ENCODE results near the gene TDRD1.

The TDRD1 gene

GRCh38 chr10:114255227-114255626 is 76.1 kb downstream of the TDRD1 start:
- no peak for DNase-seq (ENCODE audit: low spot score)
- TF ChIP-seq, protein P1, sequence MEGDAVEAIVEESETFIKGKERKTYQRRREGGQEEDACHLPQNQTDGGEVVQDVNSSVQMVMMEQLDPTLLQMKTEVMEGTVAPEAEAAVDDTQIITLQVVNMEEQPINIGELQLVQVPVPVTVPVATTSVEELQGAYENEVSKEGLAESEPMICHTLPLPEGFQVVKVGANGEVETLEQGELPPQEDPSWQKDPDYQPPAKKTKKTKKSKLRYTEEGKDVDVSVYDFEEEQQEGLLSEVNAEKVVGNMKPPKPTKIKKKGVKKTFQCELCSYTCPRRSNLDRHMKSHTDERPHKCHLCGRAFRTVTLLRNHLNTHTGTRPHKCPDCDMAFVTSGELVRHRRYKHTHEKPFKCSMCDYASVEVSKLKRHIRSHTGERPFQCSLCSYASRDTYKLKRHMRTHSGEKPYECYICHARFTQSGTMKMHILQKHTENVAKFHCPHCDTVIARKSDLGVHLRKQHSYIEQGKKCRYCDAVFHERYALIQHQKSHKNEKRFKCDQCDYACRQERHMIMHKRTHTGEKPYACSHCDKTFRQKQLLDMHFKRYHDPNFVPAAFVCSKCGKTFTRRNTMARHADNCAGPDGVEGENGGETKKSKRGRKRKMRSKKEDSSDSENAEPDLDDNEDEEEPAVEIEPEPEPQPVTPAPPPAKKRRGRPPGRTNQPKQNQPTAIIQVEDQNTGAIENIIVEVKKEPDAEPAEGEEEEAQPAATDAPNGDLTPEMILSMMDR (IDR thresholded peaks at IDR 0.05; ENCODE audit: extremely low read depth, missing control alignments): no peak

DNA sequence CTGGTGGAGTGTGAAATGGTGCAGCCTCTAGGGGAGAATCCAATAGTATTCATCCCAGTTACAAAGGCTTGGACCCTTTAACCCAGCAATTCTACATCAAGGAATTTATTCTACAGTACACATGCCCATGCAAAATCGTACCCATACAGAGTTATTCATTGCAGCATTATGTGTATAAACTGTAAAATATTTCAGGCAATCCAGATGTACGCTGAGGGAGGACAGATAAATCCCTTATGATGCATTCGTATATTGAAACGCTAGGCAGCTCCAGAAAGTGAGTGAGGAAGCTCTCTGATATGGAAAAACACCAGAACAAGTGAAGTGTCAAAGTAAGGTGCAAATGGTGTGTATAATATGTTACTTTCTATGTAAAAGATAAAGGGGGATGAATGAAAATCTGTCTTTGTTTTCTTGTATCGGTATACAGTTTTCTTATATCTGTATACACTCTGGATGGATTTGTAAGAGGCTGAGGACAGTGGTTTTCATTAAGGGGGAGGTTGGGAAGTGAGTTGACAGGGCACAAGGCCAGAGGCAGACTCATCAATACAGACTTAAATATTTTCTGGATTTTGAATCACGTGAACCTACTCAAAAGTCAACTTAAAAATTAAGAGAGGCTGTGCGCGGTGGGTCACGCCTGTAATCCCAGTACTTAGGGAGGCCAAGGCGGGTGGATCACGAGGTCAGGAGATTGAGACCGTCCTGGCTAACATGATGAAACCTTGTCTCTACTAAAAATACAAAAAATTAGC is 77.0 kb downstream of the TDRD1 start:
- DNase-seq (ENCODE audit: low spot score): no peak
- TF ChIP-seq, protein P1 (IDR thresholded peaks at IDR 0.05; ENCODE audit: extremely low read depth, missing control alignments): no peak

- DNase-seq (ENCODE audit: low spot score): no peak
- TF ChIP-seq, protein P1 (IDR thresholded peaks at IDR 0.05; ENCODE audit: extremely low read depth, missing control alignments): no peak
These were observed 77.7 kb downstream of the TDRD1 start for GRCh38 chr10:114256822-114257221.

GRCh38 chr10:114257498-114257897 is 78.3 kb downstream of the TDRD1 start:
- no peak for DNase-seq (ENCODE audit: low spot score)
- TF ChIP-seq, protein P1 (IDR thresholded peaks at IDR 0.05; ENCODE audit: extremely low read depth, missing control alignments): no peak

DNA sequence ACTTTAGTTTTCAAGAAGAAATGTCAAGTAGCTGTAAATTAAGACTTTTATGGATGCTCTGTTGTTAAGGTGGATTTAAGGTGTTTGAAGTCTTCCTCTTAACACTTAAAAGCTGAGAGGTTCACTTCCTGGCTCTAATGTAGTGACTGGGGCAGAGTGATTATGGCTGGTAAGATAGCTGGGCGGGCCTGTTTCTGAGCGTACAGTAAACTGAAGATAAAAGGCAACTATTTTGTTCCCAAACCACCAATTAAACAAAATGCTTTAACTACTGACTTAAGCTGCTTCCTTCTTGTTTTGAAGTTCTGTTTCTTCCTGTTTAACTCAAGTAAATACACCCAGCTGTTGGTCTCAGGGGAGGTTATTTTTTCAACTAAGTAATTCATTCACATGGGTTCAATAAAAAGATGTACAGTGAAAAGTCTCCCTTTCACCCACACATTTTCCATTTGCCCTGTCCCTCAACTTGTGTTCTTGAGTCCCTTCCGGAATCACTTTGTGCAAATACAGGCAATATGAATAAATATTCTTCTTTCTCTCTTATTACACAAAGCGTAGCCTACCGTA is 79.2 kb downstream of the TDRD1 start:
- no peak for DNase-seq (ENCODE audit: low spot score)
- TF ChIP-seq, protein P1 (IDR thresholded peaks at IDR 0.05; ENCODE audit: extremely low read depth, missing control alignments): no peak

GRCh38 chr10:114259824-114260223 is 80.7 kb downstream of the TDRD1 start:
- TF ChIP-seq, protein P1 (IDR thresholded peaks at IDR 0.05; ENCODE audit: extremely low read depth, missing control alignments): no peak
- DNase-seq (ENCODE audit: low spot score): no peak

GRCh38 chr10:114260366-114260765 is 81.2 kb downstream of the TDRD1 start:
- DNase-seq (ENCODE audit: low spot score): no peak
- TF ChIP-seq, protein P1 (IDR thresholded peaks at IDR 0.05; ENCODE audit: extremely low read depth, missing control alignments): no peak

All from GM20000 (cell line).